Measurements from ENCODE around the gene PTPRC.
A peak's percentile ranks its signal among the peaks of the same experiment; 100 is the strongest.

Gene PTPRC

GRCh38 chr1:198633675-198634121 lies 5.1 kb upstream of the PTPRC start:
- no peak for TF ChIP-seq CTCF (IDR thresholded peaks at IDR 0.05; ENCODE audit: low read depth, low read length)
- TF ChIP-seq MAX (IDR thresholded peaks at IDR 0.05; ENCODE audit: low read depth, low read length), result no peak
- TF ChIP-seq MYC (IDR thresholded peaks at IDR 0.05; ENCODE audit: low read depth, low read length), result 0 out of 2 replicates have a peak, but pooled peaks have one; percentile 17
- TF ChIP-seq POLR2A (IDR thresholded peaks at IDR 0.05; ENCODE audit: extremely low read depth, insufficient read length), result no peak
- DNase-seq (ENCODE audit: low read depth), result peak; percentile 74
- no peak overlapping the region for H3K4me3 ChIP-seq (ENCODE audit: low read depth, low read length)

- H3K4me3 ChIP-seq (ENCODE audit: low read depth, low read length), result no peak overlapping the region
- no peak for DNase-seq (ENCODE audit: low read depth)
- no peak for TF ChIP-seq POLR2A (IDR thresholded peaks at IDR 0.05; ENCODE audit: extremely low read depth, insufficient read length)
- TF ChIP-seq MAX (IDR thresholded peaks at IDR 0.05; ENCODE audit: low read depth, low read length), result no peak
- no peak for TF ChIP-seq CTCF (IDR thresholded peaks at IDR 0.05; ENCODE audit: low read depth, low read length)
- TF ChIP-seq MYC (IDR thresholded peaks at IDR 0.05; ENCODE audit: low read depth, low read length), result no peak
Observed at GRCh38 chr1:198635964-198636363, 2.9 kb upstream of the PTPRC start.

- TF ChIP-seq MYC (IDR thresholded peaks at IDR 0.05; ENCODE audit: low read depth, low read length) (no peak), MAX (IDR thresholded peaks at IDR 0.05; ENCODE audit: low read depth, low read length) (no peak), CTCF (IDR thresholded peaks at IDR 0.05; ENCODE audit: low read depth, low read length) (no peak), POLR2A (IDR thresholded peaks at IDR 0.05; ENCODE audit: extremely low read depth, insufficient read length) (no peak)
- no peak overlapping the region for H3K4me3 ChIP-seq (ENCODE audit: low read depth, low read length)
- DNase-seq (ENCODE audit: low read depth), result no peak
Observed at GRCh38 chr1:198636391-198636790, 2.4 kb upstream of the PTPRC start.

- no peak for DNase-seq (ENCODE audit: low read depth)
- H3K4me3 ChIP-seq (ENCODE audit: low read depth, low read length), result no peak overlapping the region
- TF ChIP-seq MAX (IDR thresholded peaks at IDR 0.05; ENCODE audit: low read depth, low read length), result no peak
- TF ChIP-seq CTCF (IDR thresholded peaks at IDR 0.05; ENCODE audit: low read depth, low read length), result no peak
- no peak for TF ChIP-seq MYC (IDR thresholded peaks at IDR 0.05; ENCODE audit: low read depth, low read length)
- TF ChIP-seq POLR2A (IDR thresholded peaks at IDR 0.05; ENCODE audit: extremely low read depth, insufficient read length), result no peak
Observed at GRCh38 chr1:198637157-198637556, 1.7 kb upstream of the PTPRC start.

GRCh38 chr1:198637916-198638437 lies 863 bp upstream of the PTPRC start:
- no peak for TF ChIP-seq MAX (IDR thresholded peaks at IDR 0.05; ENCODE audit: low read depth, low read length)
- no peak for TF ChIP-seq MYC (IDR thresholded peaks at IDR 0.05; ENCODE audit: low read depth, low read length)
- TF ChIP-seq CTCF (IDR thresholded peaks at IDR 0.05; ENCODE audit: low read depth, low read length), result no peak
- TF ChIP-seq POLR2A (IDR thresholded peaks at IDR 0.05; ENCODE audit: extremely low read depth, insufficient read length), result no peak
- DNase-seq (ENCODE audit: low read depth), result no peak
- H3K4me3 ChIP-seq (ENCODE audit: low read depth, low read length), result no peak overlapping the region

All from NB4 (cell line).